GM13976 (cell line): Measurements from ENCODE around the gene CNKSR1.

Experiments
- DNase-seq: peaks from one replicate; pipeline ENCODE4 v3.0.0; 2012; ENCODE audit warnings: low spot score
- in situ Hi-C: fragments of 300-500 bp; cut with MboI; formaldehyde crosslinking; loops from one replicate; pipeline ENCODE4 v1.12.0; 2022; ENCODE audit warnings: low sequenced_read_pairs, mixed read lengths, inconsistent platforms; ENCODE audit not compliant: unreplicated experiment
- TF ChIP-seq, protein P1 (sequence below): IDR thresholded peaks from 2 replicates; pipeline ENCODE4 v1.5.1; 2012; ENCODE audit warnings: borderline replicate concordance, mild to moderate bottlenecking; ENCODE audit not compliant: insufficient read depth; ENCODE audit errors: extremely low read depth, missing control alignments, control extremely low read depth

The CNKSR1 gene

DNA sequence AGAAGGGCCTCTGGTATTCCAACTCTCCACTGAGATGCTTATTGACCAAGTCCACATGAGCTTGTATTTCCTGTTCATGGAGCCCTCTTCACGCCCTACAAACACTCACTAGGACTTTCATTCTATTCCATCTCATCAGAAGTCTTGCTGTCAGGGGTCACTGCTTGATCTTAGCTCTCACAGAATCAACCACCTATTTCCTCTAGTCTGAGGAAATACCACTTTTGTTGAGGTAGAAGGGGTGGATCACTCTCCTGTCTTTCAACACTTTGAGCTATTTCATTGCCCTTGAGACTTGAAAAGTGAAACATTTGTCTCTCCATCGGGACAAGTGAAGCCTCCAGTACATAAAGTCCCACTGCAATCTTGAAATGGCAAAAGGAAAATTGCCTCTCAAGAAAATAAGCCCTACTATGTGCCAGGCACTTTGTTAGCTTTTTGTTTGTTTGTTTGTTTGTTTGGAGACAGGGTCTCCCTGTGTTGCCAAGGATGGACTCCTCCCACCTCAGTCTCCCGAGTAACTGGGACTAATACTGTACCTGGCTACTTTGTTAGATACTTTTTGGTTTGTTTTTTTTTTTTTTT, 38.2 kb upstream of the CNKSR1 start:
- no peak for DNase-seq
- TF ChIP-seq, protein P1, sequence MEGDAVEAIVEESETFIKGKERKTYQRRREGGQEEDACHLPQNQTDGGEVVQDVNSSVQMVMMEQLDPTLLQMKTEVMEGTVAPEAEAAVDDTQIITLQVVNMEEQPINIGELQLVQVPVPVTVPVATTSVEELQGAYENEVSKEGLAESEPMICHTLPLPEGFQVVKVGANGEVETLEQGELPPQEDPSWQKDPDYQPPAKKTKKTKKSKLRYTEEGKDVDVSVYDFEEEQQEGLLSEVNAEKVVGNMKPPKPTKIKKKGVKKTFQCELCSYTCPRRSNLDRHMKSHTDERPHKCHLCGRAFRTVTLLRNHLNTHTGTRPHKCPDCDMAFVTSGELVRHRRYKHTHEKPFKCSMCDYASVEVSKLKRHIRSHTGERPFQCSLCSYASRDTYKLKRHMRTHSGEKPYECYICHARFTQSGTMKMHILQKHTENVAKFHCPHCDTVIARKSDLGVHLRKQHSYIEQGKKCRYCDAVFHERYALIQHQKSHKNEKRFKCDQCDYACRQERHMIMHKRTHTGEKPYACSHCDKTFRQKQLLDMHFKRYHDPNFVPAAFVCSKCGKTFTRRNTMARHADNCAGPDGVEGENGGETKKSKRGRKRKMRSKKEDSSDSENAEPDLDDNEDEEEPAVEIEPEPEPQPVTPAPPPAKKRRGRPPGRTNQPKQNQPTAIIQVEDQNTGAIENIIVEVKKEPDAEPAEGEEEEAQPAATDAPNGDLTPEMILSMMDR, result no peak
- in situ Hi-C loops, result no loop called here

DNA sequence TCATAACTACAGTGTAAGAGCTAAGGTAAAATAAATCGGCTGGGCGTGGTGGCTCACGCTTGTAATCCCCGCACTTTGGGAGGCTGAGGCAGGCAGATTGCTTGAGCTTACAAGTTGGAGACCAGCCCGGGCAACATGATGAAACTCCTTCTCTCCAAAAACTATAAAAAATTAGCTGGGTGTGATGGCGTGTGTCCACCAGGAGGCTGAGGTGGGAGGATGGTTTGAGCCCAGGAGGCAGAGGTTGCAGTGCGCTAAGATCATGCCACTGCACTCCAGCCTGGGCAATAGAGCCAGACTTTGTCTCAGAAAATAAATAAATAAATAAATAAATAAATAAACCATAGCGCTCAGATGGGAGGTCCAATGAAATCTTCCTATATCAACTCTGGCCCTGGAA, 35.1 kb upstream of the CNKSR1 start:
- TF ChIP-seq, protein P1, result no peak
- no peak for DNase-seq
- in situ Hi-C loops, result no loop called here

DNA sequence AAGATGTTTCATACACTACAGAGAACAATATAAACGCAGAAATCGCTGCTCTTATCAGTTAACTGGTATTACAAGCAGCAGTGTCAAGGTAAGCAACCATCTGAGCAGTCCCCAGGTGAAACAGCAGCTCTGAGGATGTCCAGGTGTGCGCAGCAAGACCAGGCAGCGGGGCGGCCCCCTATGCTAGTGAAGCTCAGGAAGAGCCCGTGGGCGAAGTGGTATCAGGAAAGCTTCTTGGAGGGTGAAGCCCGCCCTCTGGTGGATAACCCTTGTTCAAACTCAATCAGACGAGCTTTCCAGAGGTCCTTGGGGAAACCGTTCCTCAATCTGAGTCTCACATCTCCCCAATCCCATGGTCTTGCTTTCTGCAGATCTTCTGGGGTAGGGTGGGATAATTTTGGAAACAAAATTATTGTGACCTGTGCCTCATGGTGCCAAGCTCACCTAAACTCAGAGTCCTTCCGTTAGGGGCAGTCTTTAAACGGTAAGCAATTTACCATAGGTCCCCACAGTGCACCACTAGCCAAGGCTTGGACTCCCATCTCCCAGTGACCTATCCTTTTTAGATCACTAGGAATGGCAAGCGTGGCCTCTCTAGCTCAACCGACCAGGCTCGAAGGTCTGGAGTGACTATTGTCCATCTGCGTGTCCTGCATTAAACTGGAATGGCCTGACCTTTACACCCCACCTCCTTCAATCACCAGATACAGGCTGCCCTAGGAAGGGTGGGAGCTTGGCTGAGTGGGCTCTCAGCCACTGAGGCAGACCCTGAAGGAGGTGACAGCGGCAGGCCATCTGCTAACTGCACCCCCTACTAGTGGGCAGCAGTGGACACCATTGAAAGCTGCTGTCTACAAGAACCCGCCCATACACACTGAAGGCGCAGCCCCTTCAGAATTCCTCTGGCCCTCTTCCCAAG, 32.0 kb upstream of the CNKSR1 start:
- in situ Hi-C loops, result loop anchor here (5.0 kb wide), 1 partner anchor 38 kb away; no protein-coding TSS in a partner anchor
- DNase-seq, result peak; percentile 80
- TF ChIP-seq, protein P1, result peak; percentile 47

DNA sequence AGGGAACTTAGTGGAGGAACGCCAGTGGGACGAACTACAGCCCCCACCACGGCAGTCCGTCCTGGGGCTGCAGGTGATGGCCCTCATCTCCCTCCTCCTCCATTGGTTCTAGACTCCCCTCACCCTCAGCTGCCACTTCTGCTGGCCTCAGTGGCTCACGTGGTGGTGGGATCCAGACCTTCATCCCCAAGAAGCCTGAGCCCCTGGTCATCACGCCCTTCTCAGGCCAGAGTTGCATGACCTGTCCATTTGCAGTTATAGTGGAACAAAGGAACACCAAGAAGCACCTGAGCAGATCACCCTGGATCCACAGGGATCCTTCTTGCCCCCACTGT, 31.4 kb upstream of the CNKSR1 start:
- TF ChIP-seq, protein P1, result no peak
- in situ Hi-C loops, result loop anchor here (5.0 kb wide), 1 partner anchor 39 kb away; no protein-coding TSS in a partner anchor
- DNase-seq, result no peak

DNA sequence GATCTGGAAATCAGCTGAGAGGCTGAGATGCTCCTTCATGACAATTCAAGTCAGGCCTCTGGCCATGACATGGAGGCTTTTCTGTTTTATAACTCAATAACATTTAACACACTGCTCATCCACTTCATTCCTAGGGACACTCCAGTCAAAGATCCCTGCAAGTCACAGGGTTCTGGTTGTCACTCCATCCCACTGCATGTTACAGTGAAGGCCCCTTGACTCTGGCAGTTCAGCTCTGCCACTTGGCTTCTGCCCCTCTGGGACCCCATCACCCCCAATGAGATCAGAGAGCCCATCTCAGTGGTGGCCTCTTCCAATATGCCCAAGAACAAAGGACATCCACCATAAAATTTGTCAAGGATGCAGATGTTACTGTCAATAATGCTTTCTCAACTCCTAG, 28.4 kb upstream of the CNKSR1 start:
- TF ChIP-seq, protein P1, result no peak
- no peak for DNase-seq
- in situ Hi-C loops, result loop anchor here (5.0 kb wide), 1 partner anchor 42 kb away; no protein-coding TSS in a partner anchor

DNA sequence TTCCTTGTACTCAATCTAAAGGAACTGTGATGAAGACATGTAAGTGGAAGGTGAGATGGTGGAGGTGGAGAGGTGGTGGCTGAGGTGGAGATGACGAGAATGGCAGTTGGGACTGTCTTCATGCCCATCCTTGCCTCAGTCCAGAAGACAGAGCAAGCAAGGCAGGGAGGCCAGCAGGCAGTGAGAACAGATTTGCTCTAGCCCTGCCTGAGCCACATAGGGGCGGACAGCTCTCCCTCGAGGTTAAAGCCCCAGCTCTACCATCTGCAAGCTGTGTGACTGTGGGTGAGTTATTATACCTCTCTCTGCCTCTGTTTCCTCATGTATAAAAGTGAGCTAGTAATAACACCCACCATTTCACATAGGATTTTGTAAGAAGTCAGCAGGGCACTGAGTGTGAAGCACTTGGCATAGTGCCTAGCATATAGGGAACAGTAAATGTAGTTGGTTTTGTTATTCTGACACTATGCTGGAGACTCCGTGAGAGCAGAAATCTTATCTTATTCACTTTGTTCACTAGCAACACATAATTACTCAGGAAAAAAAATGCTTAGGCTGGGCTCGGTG, 23.2 kb upstream of the CNKSR1 start:
- TF ChIP-seq, protein P1, result no peak
- in situ Hi-C loops, result no loop called here

More for the DNA sequence above, 23.2 kb upstream of the CNKSR1 start:
- no peak for DNase-seq
